ENCODE data around the gene ING1. TPM values are rescaled to one million over a fixed set of nuclear protein-coding genes. Genes with fewer than 3 reads are reported as not detected.

ING1 gene
- total RNA-seq, 1 experiment from 2014 or later = 12.4 TPM

DNA sequence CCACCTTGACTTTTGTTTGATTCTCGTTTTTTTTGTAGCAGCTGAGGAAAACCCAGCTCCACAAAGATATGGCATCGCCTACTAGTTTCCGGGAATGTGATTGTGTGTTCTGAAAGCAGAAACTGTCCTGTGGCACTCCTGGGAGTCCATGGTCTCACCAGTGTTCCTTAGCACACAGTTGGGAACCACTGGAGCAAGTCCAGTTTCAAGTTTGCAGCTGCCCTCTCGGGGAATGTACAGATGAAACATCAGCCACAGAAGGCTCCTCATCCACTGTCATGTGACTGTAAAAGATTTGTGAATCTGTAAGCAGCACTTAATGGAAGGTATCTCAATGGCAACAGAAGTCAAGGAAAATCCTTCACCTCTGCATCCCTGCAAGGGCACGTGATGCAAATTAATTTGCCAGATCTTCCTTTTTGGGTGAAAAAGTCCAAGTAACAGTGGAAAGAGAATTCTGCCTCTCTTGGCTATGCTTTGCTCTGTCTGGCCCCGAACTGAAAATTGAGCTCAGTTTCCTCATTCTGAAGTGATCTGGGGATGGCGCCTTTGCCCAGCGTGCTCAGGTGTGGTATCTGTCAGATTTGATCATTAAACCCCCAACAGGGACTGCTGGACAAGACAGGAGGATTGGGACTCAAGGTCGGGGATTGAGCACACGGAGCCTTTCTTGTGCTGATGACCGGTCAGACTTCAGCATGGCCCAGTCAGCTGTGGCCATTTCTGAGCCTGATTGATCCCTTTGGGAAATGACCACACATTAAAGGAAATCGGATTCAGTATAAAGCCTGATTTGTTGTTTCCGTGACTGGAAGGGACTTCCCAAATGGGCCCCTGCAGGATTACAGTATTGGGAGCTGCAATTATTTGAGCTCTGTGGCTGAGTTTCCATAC is 58.8 kb downstream of the ING1 start:
- DNase-seq (ENCODE audit: low read depth) = peak; percentile 2

Other genes starting within 250 kb of the ING1 start
- gene RAB20, start 152.0 kb upstream of the ING1 start, total RNA-seq (2014; rRNA removed; shearing (Covaris generic)) = 6.1 and 9.3 TPM in 2 replicates
- gene NAXD, start 98.2 kb upstream of the ING1 start, total RNA-seq (2014; rRNA removed; shearing (Covaris generic)) = 10.2 and 22.2 TPM in 2 replicates
- 25.3 and 28.5 TPM in 2 replicates for gene CARS2, start 7.6 kb upstream of the ING1 start, total RNA-seq (2014; rRNA removed; shearing (Covaris generic))
- gene ANKRD10, start 201.4 kb downstream of the ING1 start, total RNA-seq (2014; rRNA removed; shearing (Covaris generic)) = 26.6 and 42.5 TPM in 2 replicates